GM19397 (cell line): ENCODE results near the gene GABRA4.
A peak's percentile ranks its signal among the peaks of the same experiment; 100 is the strongest.

Experiments used
- ATAC-seq: cut with Tn5 transposase; IDR thresholded peaks from one replicate; pipeline ENCODE4 v1.9.1; 2021; ENCODE audit warnings: mild to moderate bottlenecking, moderate library complexity; ENCODE audit not compliant: unreplicated experiment

The GABRA4 gene

GRCh38 chr4:46933686-46934085 is 59.7 kb downstream of the GABRA4 start:
- ATAC-seq, result no peak

- ATAC-seq, result peak; percentile 60
Measured at GRCh38 chr4:46931981-46932380, 61.4 kb downstream of the GABRA4 start.

- no peak for ATAC-seq
Measured at GRCh38 chr4:46930891-46931290, 62.5 kb downstream of the GABRA4 start.

- no peak for ATAC-seq
Measured at GRCh38 chr4:46927201-46927600, 66.2 kb downstream of the GABRA4 start.

- ATAC-seq, result no peak
Measured at GRCh38 chr4:46924789-46925529, 68.4 kb downstream of the GABRA4 start.

- ATAC-seq, result no peak
Measured at GRCh38 chr4:46922205-46922604, 71.2 kb downstream of the GABRA4 start.

- ATAC-seq, result no peak
Measured at GRCh38 chr4:46909078-46909477, 84.3 kb downstream of the GABRA4 start, which contains the start of gene COX7B2. COX7B2 (minus strand) TSS chr4:46909245; CDS start chr4:46735192, 174,053 bp downstream.

- ATAC-seq, result no peak
Measured at GRCh38 chr4:46908148-46908547, 85.2 kb downstream of the GABRA4 start.

GRCh38 chr4:46900082-46900481 is 93.3 kb downstream of the GABRA4 start:
- no peak for ATAC-seq

- no peak for ATAC-seq
Measured at GRCh38 chr4:46894826-46895225, 98.6 kb downstream of the GABRA4 start.

- no peak for ATAC-seq
Measured at GRCh38 chr4:46890056-46890455, 103.3 kb downstream of the GABRA4 start.

- no peak for ATAC-seq
Measured at GRCh38 chr4:46889410-46889809, 104.0 kb downstream of the GABRA4 start.

- no peak for ATAC-seq
Measured at GRCh38 chr4:46886711-46887110, 106.7 kb downstream of the GABRA4 start.

- no peak for ATAC-seq
Measured at GRCh38 chr4:46878641-46879040, 114.7 kb downstream of the GABRA4 start.

- ATAC-seq, result no peak
Measured at GRCh38 chr4:46874811-46875210, 118.6 kb downstream of the GABRA4 start.

GRCh38 chr4:46870411-46870810 is 123.0 kb downstream of the GABRA4 start:
- ATAC-seq, result no peak
